Measurements from ENCODE around the gene SERTAD4. TPM values are rescaled to one million over a fixed set of nuclear protein-coding genes. Genes with fewer than 3 reads are reported as not detected.

The SERTAD4 gene
- total and polyA plus RNA-seq, 10 of the 15 experiments (the other 5 are each of a cell fraction or from before 2014, with no cell fraction given): not detected

DNA sequence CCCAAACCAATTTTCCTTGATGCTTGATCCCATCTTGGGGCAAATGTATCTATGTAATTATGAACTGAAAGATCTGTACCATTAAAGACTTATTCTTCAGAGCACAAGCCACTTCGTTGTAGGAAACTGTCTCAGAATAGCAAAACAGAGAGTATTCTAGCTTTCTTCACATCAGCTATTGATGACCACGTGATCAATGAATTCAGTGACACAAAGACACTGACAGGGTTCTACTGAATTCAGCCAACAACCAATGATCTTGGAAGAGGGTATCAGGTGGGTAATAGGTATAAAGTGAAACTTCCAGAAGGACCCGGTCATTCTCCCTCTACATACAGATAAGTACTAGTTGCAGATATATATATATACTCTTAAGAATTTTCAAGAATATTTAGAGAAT lies 33.8 kb upstream of the SERTAD4 start (continued):
- TF ChIP-seq MTA2 (IDR thresholded peaks at IDR 0.05; ENCODE audit: low read depth) (no peak), KDM1A (IDR thresholded peaks at IDR 0.05; ENCODE audit: borderline replicate concordance) (no peak)
- TF ChIP-seq, protein P1, sequence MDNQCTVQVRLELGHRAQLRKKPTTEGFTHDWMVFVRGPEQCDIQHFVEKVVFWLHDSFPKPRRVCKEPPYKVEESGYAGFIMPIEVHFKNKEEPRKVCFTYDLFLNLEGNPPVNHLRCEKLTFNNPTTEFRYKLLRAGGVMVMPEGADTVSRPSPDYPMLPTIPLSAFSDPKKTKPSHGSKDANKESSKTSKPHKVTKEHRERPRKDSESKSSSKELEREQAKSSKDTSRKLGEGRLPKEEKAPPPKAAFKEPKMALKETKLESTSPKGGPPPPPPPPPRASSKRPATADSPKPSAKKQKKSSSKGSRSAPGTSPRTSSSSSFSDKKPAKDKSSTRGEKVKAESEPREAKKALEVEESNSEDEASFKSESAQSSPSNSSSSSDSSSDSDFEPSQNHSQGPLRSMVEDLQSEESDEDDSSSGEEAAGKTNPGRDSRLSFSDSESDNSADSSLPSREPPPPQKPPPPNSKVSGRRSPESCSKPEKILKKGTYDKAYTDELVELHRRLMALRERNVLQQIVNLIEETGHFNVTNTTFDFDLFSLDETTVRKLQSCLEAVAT (IDR thresholded peaks at IDR 0.05): no peak

DNA sequence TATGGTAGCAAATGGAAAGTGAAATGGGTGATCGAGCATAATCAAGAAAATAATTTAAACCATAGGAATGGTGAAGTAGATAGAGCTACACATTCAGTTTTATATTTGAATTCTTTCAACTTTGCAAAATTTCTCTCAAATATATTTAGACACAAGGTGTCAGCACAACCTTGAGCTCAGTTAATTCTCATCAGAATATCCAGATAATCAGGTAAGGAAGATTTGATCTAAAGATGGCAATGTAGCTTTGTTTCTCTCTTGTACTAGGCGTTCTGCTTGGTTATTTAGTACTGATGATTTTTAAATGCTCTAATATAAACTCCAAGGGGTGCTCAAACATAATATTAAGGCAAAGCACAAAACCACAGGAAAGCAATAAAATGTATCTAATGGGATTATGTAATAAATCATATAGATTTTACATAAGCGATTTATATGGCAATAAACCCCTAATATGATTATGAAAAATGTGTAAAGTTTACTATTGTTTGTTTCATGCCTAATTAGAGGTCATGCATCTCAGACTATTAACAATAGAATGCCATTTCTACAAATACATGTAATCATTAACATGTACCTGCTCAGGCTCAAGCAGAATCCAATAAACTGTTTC lies 32.4 kb upstream of the SERTAD4 start:
- DNase-seq (ENCODE audit: low read depth, low spot score) (no peak), FAIRE-seq (no peak), ATAC-seq (no peak)
- CTCF ChIA-PET: interaction anchor here (1.0 to 1.1 kb wide), 3 partner anchors 90 to 202 kb away, joined by 3 read pairs; no protein-coding TSS in a partner anchor
- H3K9me3 ChIP-seq (replicated peaks; ENCODE audit: control insufficient read depth, insufficient read depth, low read length): no peaks in the 10 kb centered on the region; the same call in 2 of the 3 replicates
- H2AFZ ChIP-seq (ENCODE audit: control insufficient read depth, low read depth, low read length): no peak overlapping the region
- H3K27me3 ChIP-seq (replicated peaks in 1 of 2; ENCODE audit: control insufficient read depth in 2 of 2, insufficient read depth in 2 of 2, low read length in 1 of 2): peaks cover 0 to 3% of the 10 kb centered on the region in 2 experiments; a peak in 1 of 4 replicates
- no peak overlapping the region for H3K9ac ChIP-seq (ENCODE audit: control insufficient read depth, insufficient read depth, low read length)
- no peak overlapping the region for H3K27ac ChIP-seq (ENCODE audit: control insufficient read depth, insufficient read depth)
- no TSS peak for BruUV-seq (replicated peaks)
- in situ Hi-C loops (cut with MboI): no loop called here
- POLR2A ChIA-PET: no interaction called here
- intact Hi-C loops (cut with micrococcal nuclease; ENCODE audit: unreplicated experiment): no loop called here
- no peaks in the 10 kb centered on the region for H4K20me1 ChIP-seq (ENCODE audit: control insufficient read depth, insufficient read depth)
- SMC1A ChIA-PET (ENCODE audit: uncharacterized antibody, unreplicated experiment): no interaction called here
- no peak overlapping the region for H3K4me3 ChIP-seq
- no peak overlapping the region for H3K4me2 ChIP-seq (ENCODE audit: control insufficient read depth, insufficient read depth)
- no peaks in the 10 kb centered on the region for H3K4me1 ChIP-seq (ENCODE audit: control insufficient read depth, insufficient read depth, low read length)
- 28% methylated on average over 3 of the region's 3 CpGs for WGBS (ENCODE audit: insufficient coverage, insufficient replicate concordance, low lambda C conversion rate, missing lambda C conversion rate)
- H3K36me3 ChIP-seq (ENCODE audit: control insufficient read depth in 2 of 2, insufficient read depth in 2 of 2, low read length in 1 of 2): no peaks in the 10 kb centered on the region
- RAD21 ChIA-PET (ENCODE audit: unreplicated experiment): interaction anchor here (1.0 kb wide), 1 partner anchor 200 kb away, joined by 3 read pairs; no protein-coding TSS in a partner anchor
- H3K79me2 ChIP-seq (ENCODE audit: control insufficient read depth, insufficient read depth, low read length): no peaks in the 10 kb centered on the region
- no peak for TF ChIP-seq JUNB (IDR thresholded peaks at IDR 0.05)
- TF ChIP-seq, protein P2, sequence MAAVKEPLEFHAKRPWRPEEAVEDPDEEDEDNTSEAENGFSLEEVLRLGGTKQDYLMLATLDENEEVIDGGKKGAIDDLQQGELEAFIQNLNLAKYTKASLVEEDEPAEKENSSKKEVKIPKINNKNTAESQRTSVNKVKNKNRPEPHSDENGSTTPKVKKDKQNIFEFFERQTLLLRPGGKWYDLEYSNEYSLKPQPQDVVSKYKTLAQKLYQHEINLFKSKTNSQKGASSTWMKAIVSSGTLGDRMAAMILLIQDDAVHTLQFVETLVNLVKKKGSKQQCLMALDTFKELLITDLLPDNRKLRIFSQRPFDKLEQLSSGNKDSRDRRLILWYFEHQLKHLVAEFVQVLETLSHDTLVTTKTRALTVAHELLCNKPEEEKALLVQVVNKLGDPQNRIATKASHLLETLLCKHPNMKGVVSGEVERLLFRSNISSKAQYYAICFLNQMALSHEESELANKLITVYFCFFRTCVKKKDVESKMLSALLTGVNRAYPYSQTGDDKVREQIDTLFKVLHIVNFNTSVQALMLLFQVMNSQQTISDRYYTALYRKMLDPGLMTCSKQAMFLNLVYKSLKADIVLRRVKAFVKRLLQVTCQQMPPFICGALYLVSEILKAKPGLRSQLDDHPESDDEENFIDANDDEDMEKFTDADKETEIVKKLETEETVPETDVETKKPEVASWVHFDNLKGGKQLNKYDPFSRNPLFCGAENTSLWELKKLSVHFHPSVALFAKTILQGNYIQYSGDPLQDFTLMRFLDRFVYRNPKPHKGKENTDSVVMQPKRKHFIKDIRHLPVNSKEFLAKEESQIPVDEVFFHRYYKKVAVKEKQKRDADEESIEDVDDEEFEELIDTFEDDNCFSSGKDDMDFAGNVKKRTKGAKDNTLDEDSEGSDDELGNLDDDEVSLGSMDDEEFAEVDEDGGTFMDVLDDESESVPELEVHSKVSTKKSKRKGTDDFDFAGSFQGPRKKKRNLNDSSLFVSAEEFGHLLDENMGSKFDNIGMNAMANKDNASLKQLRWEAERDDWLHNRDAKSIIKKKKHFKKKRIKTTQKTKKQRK (IDR thresholded peaks at IDR 0.05; ENCODE audit: low read depth, low read length): no peak
- TF ChIP-seq HDAC2 (IDR thresholded peaks at IDR 0.05): no peak
- TF ChIP-seq, protein P3, sequence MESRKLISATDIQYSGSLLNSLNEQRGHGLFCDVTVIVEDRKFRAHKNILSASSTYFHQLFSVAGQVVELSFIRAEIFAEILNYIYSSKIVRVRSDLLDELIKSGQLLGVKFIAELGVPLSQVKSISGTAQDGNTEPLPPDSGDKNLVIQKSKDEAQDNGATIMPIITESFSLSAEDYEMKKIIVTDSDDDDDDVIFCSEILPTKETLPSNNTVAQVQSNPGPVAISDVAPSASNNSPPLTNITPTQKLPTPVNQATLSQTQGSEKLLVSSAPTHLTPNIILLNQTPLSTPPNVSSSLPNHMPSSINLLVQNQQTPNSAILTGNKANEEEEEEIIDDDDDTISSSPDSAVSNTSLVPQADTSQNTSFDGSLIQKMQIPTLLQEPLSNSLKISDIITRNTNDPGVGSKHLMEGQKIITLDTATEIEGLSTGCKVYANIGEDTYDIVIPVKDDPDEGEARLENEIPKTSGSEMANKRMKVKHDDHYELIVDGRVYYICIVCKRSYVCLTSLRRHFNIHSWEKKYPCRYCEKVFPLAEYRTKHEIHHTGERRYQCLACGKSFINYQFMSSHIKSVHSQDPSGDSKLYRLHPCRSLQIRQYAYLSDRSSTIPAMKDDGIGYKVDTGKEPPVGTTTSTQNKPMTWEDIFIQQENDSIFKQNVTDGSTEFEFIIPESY (IDR thresholded peaks at IDR 0.05): no peak
- no peak for TF ChIP-seq LARP7 (IDR thresholded peaks at IDR 0.05)
- no peak for TF ChIP-seq ASH2L (IDR thresholded peaks at IDR 0.05; ENCODE audit: borderline replicate concordance, low read depth)
- TF ChIP-seq, protein P4, sequence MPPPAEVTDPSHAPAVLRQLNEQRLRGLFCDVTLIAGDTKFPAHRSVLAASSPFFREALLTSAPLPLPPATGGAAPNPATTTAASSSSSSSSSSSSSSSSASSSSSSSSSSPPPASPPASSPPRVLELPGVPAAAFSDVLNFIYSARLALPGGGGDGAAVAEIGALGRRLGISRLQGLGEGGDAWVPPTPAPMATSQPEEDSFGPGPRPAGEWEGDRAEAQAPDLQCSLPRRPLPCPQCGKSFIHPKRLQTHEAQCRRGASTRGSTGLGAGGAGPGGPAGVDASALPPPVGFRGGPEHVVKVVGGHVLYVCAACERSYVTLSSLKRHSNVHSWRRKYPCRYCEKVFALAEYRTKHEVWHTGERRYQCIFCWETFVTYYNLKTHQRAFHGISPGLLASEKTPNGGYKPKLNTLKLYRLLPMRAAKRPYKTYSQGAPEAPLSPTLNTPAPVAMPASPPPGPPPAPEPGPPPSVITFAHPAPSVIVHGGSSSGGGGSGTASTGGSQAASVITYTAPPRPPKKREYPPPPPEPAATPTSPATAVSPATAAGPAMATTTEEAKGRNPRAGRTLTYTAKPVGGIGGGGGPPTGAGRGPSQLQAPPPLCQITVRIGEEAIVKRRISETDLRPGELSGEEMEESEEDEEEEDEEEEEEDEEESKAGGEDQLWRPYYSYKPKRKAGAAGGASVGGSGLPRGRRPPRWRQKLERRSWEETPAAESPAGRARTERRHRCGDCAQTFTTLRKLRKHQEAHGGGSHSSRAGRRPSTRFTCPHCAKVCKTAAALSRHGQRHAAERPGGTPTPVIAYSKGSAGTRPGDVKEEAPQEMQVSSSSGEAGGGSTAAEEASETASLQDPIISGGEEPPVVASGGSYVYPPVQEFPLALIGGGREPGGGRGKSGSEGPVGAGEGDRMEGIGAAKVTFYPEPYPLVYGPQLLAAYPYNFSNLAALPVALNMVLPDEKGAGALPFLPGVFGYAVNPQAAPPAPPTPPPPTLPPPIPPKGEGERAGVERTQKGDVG (CRISPR knock-in tag; IDR thresholded peaks at IDR 0.05): no peak
- TF ChIP-seq CEBPB (IDR thresholded peaks at IDR 0.05; ENCODE audit: borderline replicate concordance in 1 of 2, low read depth in 2 of 2, low read length in 2 of 2): no peak
